Adrenal gland (tissue), 5 donors: Measurements from ENCODE around the gene SBK1.

Experiments
- CTCF ChIP-seq, 6 experiments: fragments of 450-650 bp in 4 of 6; fragments of 200-600 bp in 2 of 6; sonication (generic) in 1 of 6; IDR thresholded peaks; 1 replicate in 5 of 6; 2 replicates in 1 of 6; pipeline versions ENCODE4 v1.5.1 to v1.8.0; 2016 to 2021; ENCODE audit warnings: antibody characterized with exemption in 6 of 6, mild to moderate bottlenecking in 2 of 6, moderate library complexity in 1 of 6
- POLR2A ChIP-seq, 2 donors: fragments of 450-650 bp; IDR thresholded peaks; one replicate each; pipeline ENCODE4 v1.6.1; 2017; ENCODE audit warnings: antibody characterized with exemption in 2 of 2, mild to moderate bottlenecking in 2 of 2, moderate library complexity in 1 of 2
- donor health status: DM: no; HTN: no; CAD: no.

- TF ChIP-seq POLR2A (IDR thresholded peaks at IDR 0.05): no peak
- no peak for TF ChIP-seq CTCF (IDR thresholded peaks at IDR 0.05)
These were observed 27.7 kb upstream of the SBK1 start for GRCh38 chr16:28264656-28265055.
